GM12873 (cell line): ENCODE results near the gene ZFHX3.

Experiments used
- CTCF ChIP-seq: IDR thresholded peaks from 2 replicates; pipeline ENCODE4 v1.5.1; 2012; ENCODE audit warnings: low read depth, mild to moderate bottlenecking, moderate library complexity, low read length, control low read depth; ENCODE audit not compliant: insufficient read depth; ENCODE audit errors: missing control alignments

The ZFHX3 gene

DNA sequence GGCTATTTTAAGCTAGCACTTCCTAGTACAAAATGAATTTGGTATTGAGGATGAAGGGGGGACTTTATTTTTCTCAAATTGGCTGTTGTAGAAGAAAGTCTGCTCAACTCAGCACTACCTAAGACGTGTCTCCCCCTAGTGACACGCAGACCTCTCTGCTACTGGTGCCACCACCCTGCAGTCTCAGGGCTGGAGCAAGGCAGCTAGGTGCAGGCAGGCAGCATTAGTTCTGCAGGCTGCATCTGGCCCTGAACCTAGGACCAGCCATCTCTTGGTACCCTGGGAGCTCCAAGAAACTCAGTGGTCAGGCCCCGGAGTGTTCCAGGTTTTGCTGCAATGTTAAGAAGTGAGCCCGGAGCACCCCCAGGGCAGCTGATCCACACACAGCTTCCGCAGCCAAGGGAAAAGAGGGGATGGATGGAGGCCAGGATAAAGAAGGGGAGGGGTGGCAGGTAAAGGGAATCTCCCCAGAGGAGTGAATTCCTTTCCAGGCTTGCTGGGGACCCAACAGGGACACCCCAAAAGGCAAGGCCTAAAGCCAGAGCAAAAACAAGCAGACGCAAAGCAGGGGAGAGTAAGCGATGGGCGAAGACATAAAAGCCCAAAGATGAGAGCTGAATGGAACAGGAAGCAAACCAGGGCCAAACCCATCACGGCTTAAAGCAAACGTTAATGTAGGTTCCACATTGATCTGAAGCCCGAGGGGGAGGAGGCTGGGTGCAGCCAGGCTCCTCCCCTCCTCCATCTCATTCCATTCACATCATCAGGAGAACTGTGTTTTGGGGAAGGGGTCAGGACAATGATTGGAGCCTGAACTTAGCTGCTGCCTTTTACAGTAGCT is 200.5 kb downstream of the ZFHX3 start:
- peak; percentile 73 for TF ChIP-seq CTCF

DNA sequence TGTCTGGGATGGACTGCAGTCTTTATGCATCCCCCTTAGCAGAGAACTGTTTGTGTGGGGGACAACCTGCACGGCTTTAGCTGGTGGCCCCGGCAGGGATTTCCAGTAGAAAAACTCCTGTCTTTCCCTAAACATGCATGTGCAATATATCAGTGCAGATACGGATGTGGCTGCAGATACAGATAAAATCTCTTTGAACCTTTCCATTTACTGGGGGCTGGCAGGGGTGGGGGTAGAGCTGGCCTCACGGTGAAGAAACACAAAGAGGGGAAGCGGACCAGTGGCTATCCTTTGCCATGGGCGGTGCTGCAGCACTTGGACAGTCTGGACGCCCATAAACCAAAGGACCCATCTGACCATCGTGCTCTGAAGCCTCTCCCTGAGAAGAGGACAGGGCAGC is 201.3 kb downstream of the ZFHX3 start:
- no peak for TF ChIP-seq CTCF

GRCh38 chr16:72845322-72846020 is 202.5 kb downstream of the ZFHX3 start:
- no peak for TF ChIP-seq CTCF

DNA sequence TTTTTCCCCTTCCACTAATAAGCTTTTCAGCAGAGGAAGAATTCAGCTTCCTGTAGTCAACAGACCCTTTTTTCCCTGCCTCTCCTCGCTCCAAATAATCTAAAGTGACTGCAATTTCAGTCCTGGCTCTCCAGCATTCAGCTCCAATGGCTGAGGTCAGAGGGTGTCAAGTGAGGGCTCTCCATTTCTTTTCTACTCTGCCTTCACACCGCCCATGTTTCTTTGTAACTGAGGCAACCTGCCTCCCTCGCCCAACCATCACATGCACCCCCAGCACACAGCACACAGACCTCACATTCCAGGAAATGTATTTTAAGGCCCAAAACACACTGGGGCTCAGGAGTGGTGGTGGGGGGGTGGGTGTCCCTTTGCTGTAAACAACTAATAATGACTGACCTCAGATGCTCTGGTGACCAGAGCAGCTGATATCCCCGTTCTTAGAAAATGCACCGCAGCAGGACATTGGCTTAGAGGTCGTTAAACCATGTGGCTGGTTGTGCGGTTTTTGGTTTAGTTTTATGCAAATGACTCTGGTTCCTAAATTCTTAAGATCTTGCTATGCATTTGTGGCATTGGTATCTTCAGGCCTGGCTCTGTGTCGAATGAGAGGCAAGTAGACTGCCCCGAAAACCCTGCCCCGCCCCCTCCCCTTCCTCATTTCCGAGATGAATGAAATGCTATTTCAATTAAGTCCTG is 203.6 kb downstream of the ZFHX3 start:
- TF ChIP-seq CTCF: no peak

DNA sequence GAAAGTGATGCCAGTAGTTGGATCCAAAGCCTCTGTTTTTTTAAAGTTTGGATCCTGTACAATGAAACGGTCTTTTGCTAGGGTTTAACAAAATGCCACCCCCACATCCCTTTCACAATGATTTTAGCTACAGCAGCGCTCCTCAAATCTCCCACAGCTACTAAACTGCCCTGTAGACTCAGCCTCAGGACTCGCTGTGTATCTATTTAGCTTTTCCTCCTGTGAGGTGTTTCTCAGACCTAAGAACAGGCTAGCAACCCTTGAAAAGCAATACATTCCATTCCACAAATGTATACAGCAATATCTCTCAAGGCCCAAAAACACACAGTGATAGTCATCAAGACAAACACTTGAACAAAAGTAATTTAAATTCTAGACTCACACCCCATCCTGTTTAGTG is 206.4 kb downstream of the ZFHX3 start:
- TF ChIP-seq CTCF: no peak

DNA sequence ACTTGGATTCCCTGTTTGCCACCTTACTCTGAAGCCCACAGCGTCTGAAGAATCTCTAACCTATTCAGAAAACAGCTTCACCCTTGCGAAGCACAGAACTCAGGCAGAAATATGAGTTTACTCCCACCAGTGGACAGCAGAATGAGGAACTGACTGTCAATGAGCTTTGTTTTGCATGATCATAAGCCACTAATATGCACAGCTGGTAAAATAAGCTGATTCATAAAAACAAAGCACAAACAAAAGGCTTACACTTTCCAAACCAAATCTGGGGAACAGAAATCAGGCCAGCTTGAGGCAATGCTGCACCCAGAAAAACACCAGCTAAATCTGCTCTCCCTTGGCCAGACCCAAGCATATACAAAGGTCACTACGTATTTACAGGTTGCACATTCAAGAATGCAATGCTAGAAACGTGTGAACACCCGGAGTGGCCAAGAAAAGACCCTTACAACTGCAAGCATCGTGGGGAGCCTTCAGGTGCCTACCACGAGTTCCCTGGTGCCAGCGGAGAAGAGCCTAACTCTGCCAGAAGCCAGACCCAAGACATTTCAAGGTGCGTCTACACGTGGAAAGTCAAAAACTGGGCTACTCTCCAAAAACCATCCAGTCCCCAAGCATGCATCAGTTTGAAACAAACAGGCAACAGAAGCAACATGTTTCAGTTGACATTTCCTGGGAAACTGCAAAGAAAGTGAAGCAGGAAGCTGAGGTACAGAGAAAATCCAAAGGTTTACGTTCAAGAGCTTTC is 207.1 kb downstream of the ZFHX3 start:
- TF ChIP-seq CTCF: no peak
